Progenitor cell of endocrine pancreas (in vitro differentiated cells): Measurements from ENCODE around the gene NRP2. TPM values are rescaled to one million over a fixed set of nuclear protein-coding genes. Genes with fewer than 3 reads are reported as not detected.

Experiments
- DNase-seq: peaks from one replicate; pipeline ENCODE4 v3.0.0; 2021; ENCODE audit warnings: low spot score; ENCODE audit not compliant: unreplicated experiment
- H3K27ac Mint-ChIP-seq: 2 replicates; pipeline ENCODE4 v1.8.0; 2021; ENCODE audit warnings: mild to moderate bottlenecking, moderate library complexity, mixed read lengths
- H3K27me3 Mint-ChIP-seq: 2 replicates; pipeline ENCODE4 v1.8.0; 2021; ENCODE audit warnings: mixed read lengths
- H3K36me3 Mint-ChIP-seq: 2 replicates; pipeline ENCODE4 v1.8.0; 2022; ENCODE audit warnings: mixed read lengths; ENCODE audit not compliant: insufficient read depth
- H3K4me1 Mint-ChIP-seq: 2 replicates; pipeline ENCODE4 v1.8.0; 2021; ENCODE audit warnings: low read depth, mixed read lengths
- H3K4me3 Mint-ChIP-seq: 2 replicates; pipeline ENCODE4 v1.8.0; 2021; ENCODE audit warnings: low read depth, mild to moderate bottlenecking, moderate library complexity, mixed read lengths
- H3K9me3 Mint-ChIP-seq: 2 replicates; pipeline ENCODE4 v1.8.0; 2021; ENCODE audit warnings: low read depth, mixed read lengths
- total RNA-seq: library from RNA; stranded (reverse); gene quantifications from 2 replicates; pipeline ENCODE4 v1.2.1, GENCODE V29; 2021
- TF ChIP-seq, protein P1 (sequence below): fragments of 200-600 bp; sonication (generic); IDR thresholded peaks from one replicate; pipeline ENCODE4 v1.5.0; 2021; ENCODE audit warnings: antibody characterized with exemption, mild to moderate bottlenecking; ENCODE audit not compliant: unreplicated experiment

Gene NRP2
- total RNA-seq, 1 donor from 2014 or later, result 6.3 TPM

DNA sequence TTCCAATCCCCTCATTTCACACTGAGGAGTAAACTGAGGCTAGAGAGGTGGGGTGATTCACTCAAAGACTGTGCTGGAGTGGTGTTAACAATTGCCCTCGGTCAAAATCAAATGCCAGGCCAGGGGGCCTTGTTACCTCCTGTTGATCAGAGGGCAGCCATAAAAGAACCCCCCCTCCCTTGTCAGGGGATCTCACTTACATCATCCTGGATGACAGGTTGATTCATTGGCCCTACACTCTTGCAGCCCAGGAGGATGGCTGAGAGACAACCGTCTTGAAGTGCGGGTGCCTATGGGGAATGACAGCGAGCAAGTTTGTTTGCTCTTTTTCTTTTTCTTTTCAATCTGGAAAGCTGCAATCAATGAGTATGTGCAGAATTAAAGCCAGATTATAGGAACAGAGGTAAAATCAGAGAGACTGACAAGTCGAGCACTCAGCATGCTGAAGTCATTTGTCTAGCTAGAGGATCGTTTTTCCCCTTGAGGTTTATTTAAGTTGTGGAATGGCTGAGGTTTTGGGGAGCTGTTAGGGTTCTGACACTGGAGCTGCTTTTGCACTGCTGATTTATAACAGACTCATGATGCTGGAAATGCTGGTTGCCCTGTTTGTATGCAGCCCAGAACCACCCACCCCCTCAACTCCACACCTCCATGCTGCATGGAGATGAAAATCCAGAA is 26.4 kb upstream of the NRP2 start:
- TF ChIP-seq, protein P1, sequence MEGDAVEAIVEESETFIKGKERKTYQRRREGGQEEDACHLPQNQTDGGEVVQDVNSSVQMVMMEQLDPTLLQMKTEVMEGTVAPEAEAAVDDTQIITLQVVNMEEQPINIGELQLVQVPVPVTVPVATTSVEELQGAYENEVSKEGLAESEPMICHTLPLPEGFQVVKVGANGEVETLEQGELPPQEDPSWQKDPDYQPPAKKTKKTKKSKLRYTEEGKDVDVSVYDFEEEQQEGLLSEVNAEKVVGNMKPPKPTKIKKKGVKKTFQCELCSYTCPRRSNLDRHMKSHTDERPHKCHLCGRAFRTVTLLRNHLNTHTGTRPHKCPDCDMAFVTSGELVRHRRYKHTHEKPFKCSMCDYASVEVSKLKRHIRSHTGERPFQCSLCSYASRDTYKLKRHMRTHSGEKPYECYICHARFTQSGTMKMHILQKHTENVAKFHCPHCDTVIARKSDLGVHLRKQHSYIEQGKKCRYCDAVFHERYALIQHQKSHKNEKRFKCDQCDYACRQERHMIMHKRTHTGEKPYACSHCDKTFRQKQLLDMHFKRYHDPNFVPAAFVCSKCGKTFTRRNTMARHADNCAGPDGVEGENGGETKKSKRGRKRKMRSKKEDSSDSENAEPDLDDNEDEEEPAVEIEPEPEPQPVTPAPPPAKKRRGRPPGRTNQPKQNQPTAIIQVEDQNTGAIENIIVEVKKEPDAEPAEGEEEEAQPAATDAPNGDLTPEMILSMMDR, result no peak
- Mint-ChIP-seq H3K36me3 (no peaks in the 10 kb centered on the region), H3K27me3 (peaks cover 16% of the 10 kb centered on the region), H3K4me1 (peaks cover 7% of the 10 kb centered on the region), H3K4me3 (no peak overlapping the region), H3K9me3 (peaks cover 4% of the 10 kb centered on the region), H3K27ac (no peak overlapping the region)
- DNase-seq, result no peak

DNA sequence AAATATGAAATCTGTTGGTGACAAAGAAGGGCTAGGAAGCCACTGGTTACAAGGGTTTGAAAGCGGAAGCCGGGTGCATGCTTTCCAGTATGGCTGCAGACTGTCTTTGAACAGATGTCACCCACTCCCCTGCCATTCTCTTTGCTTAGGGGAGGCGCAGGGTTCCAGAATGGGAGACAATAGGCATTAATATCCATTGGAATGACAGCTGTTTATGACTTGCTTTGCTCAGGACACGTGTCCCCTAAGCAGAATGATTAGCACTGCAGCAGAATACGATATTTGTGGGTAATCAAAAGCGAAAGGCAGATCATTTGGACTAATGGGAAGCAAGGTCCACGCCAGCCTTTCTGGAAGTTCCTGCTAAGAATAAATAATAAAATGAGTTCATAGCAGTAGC is 25.8 kb upstream of the NRP2 start:
- Mint-ChIP-seq H3K9me3 (peaks cover 4% of the 10 kb centered on the region), H3K36me3 (no peaks in the 10 kb centered on the region), H3K27me3 (peaks cover 16% of the 10 kb centered on the region), H3K27ac (no peak overlapping the region), H3K4me1 (peaks cover 7% of the 10 kb centered on the region), H3K4me3 (no peak overlapping the region)
- no peak for DNase-seq
- TF ChIP-seq, protein P1, result no peak

DNA sequence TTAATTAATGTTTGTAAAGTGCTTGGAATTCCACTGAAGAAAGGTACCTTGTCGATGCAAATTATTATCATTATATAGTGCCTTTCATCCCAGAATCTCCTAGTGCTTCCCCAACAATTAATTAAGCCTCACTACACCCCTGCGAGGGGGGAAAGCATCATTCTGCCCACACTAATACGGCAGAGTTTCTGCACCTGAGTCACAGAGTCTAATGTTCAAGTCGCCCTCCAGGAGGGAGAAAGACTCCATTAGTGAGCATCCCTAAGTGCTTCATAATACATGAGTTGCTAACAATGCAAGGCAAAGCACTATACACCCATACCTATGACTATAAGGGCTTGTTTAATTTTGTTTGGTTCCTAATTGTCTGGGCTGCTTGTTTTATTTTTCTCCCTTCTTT is 25.4 kb upstream of the NRP2 start:
- no peak overlapping the region for H3K27ac Mint-ChIP-seq

DNA sequence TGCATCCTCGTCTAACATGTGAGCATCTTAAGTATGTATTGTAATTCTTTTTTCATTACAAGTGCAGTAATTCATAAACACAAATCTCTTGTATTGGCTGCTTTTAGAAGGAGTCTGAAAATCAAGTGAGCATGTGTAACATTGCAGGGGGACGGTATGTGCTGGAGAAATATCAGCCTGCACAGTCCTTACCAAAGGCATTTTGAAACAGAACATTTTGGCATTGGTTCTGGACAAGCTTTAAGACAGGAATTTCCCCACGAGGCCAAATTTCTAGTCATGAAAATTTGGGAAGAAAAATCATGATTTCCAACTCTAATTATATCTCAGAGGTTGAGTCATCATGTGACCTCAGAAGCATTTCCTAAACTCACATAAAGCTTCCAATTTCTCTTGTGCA is 24.7 kb upstream of the NRP2 start:
- Mint-ChIP-seq H3K36me3 (no peaks in the 10 kb centered on the region), H3K27ac (no peak overlapping the region)
- TF ChIP-seq, protein P1, result no peak

More for the DNA sequence above, 25.4 kb upstream of the NRP2 start:
- Mint-ChIP-seq H3K4me3 (no peak overlapping the region), H3K4me1 (peaks cover 7% of the 10 kb centered on the region), H3K36me3 (no peaks in the 10 kb centered on the region), H3K27me3 (peaks cover 13% of the 10 kb centered on the region), H3K9me3 (peaks cover 4% of the 10 kb centered on the region)
- TF ChIP-seq, protein P1, result no peak
- DNase-seq, result no peak

DNA sequence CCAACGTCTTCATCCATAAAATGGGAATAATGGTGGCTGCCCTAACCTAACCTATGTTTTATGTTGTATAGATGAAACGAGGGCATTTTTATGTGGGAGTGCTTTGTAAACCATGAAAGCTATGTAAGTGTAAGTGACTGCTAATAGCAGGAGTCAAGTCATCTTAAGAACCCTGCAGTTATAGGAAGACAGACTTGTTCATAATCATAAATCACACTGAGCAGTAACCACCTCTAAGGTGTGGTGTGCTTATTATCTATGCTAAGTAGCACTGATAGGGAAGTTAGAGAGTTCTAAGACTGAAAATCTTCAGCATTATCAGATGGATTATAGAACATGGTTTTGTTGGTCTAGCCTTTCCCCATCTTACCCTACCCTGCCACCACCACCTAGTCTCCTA is 24.2 kb upstream of the NRP2 start:
- DNase-seq, result no peak
- TF ChIP-seq, protein P1, result no peak
- H3K27me3 Mint-ChIP-seq, result peaks cover 13% of the 10 kb centered on the region

More for the DNA sequence above, 24.7 kb upstream of the NRP2 start:
- Mint-ChIP-seq H3K9me3 (peaks cover 4% of the 10 kb centered on the region), H3K4me1 (peaks cover 7% of the 10 kb centered on the region), H3K4me3 (no peak overlapping the region), H3K27me3 (peaks cover 13% of the 10 kb centered on the region)
- no peak for DNase-seq

More for the DNA sequence above, 24.2 kb upstream of the NRP2 start:
- no peaks in the 10 kb centered on the region for H3K36me3 Mint-ChIP-seq
- no peak overlapping the region for H3K4me3 Mint-ChIP-seq
- peaks cover 4% of the 10 kb centered on the region for H3K9me3 Mint-ChIP-seq
- no peak overlapping the region for H3K27ac Mint-ChIP-seq
- H3K4me1 Mint-ChIP-seq, result peaks cover 7% of the 10 kb centered on the region
